Stimulated activated CD8-positive, alpha-beta memory T cell treated with anti-CD3 and anti-CD28 coated beads, Interleukin-4, amount 100 ng/mL, for 1 hour (primary cell): ENCODE data around the gene TMEM245.

ENCODE experiments used
- DNase-seq, 2 donors: peaks; one replicate each; pipeline ENCODE4 v3.0.0-alpha.2; 2020; ENCODE audit warnings: low read depth in 2 of 2, low spot score in 1 of 2

Gene TMEM245

DNA sequence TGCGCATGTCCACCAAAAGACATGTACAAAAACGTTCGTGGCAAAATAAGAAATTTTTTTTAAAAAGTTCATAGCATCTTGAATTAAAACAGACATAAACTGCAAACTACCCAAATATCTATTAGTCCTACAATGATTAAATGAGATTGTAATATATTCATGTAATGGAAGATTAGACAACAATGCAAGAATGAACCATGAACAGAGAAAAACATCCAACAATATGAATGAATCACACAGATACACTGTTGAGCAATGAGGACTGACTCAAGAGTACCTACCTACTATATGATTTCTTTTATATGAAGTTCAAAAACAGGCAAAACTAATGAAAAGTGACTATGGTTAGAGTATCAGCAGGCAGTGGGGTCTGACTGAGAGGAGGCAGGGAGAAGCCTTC, 88.5 kb downstream of the TMEM245 start:
- no peak for DNase-seq

DNA sequence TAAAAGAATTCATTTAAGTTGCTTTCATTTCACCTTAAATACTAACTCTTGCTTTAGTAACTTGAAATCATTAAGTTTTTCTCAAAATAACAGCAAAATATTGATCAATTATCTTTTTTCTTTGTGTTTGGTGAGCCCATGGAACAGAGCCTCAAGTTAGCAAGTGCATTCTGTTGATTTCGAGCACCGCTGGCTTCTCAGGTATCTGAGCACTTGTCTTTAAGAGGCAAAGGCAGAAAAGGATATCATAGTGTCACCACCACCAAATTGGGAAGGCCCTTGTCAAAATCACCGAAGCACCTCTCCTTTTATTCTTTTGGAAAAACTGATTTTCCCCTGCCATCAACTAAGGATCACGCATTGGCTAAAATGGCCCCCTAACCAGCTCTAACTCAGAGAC, 89.3 kb downstream of the TMEM245 start:
- DNase-seq = no peak

- DNase-seq = no peak
Measured at GRCh38 chr9:109028457-109028856, 91.3 kb downstream of the TMEM245 start.

DNA sequence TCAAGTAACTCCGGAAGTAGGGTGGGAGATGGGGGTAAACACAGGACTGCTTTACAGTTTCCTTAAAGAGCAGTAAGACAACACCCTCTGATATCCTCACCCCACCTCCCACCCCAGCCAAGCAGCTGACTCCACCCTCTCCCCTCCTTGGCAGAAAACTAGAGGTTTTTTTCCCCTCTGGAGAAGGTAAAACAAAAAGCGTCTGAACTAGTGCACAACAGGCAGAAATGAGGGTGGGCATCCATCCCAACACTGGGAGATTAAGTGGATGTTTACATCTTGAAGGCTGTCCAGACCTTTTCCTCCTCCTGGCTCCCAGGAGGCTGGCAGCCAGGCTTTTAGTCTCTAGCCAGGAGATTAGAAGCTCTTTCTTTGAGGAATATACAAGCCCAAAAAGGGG, 92.6 kb downstream of the TMEM245 start:
- no peak for DNase-seq

DNA sequence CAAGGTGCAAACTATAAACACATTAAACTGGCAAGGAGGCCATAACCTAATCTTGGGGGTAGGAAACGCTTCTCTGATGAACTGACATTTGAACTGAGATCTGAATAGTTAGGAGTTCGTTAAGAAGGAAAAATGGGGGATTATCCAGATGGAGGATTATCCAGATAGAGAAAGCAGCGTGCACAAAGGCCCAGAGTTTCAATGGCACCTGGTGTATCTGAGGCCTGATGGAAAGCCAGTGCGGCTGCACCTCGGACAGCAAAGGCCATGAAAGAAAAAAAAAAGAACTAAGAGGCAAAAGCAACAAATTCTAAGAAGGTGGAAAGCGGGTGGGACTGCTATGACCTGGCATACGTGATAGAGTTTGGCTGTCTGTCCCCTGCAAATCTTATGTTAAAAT, 93.4 kb downstream of the TMEM245 start:
- no peak for DNase-seq

DNA sequence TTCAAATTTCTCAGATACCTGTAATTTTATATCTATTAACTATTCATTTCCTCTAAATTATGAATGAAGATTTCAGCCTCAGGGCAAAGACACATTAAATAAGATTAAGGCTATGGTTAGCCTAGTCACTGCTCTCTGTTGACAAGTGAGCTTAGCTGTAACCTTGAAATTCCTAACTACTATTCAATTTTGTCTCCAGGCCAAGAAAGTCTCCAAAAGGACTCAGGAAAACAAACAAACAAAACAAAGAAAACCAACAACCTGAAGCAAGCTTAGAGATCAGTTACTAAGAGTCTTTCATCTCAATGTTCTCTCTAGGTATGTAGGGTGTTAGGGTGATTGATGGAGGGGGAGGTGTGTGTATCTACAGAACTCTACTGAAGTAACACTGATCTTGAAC, 96.9 kb downstream of the TMEM245 start:
- no peak for DNase-seq

DNA sequence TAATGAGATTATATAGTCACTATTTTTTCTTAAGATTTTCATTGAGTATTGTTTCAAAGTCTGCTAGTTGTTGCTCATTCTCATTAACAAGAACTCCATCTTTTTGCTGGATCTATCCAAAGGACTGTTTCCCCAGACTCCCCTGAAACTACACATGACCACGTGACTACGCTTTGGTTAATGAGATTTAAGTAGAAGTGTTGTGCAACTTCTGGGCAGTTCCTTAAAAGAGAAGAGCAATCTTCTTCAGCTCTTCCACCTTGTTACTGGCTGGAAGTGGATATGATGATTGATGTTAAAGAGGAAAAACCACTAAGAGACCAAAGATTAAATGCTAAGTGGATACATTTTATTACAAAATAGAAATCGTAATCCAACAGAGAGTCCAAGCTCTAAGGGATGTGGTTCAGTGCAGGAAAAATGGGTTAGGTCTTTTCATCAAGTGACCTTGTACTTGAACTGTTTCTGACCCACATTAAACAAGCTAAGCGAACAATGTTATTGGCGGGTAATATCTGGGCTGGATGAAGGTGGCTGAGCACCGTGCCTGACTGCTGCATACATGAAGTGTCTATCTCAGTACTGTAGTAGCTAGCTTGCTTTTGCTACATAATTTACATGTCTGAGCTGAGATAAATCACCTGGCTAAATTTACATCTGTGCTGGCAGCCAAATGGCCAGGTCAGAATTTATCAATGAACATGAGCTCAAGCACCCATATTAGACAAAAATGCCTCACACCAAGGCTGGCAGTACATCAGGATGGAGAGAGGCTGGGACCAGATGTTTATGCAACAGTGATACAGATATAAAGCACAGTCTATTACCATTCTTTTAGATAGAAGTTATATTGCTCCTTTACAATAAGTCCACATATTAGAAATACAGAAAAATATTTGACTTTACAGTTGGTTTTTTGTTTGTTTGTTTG, 98.9 kb downstream of the TMEM245 start:
- DNase-seq = no peak

GRCh38 chr9:109020113-109020512, 99.6 kb downstream of the TMEM245 start:
- no peak for DNase-seq

DNA sequence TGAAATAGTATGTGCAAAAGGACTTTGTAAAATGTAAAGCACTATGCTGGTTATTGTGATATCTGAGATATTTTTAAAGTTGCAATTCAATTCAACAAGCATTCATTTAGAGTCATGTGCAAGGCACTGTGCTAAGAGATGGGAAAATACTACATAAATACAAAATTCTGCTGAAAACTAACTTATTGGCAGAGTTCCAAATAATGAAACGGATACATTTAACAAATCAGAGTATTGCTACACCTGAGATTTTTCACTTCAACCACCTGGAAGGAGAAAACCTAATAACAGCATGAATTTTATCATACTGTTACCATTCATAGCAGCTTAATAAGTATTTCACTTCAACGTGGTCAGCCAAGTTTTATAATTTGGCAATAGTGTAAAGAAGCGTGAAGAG, 100.3 kb downstream of the TMEM245 start:
- no peak for DNase-seq

- DNase-seq = no peak
Measured at GRCh38 chr9:109017493-109017892, 102.3 kb downstream of the TMEM245 start.

GRCh38 chr9:109017061-109017460, 102.7 kb downstream of the TMEM245 start:
- DNase-seq = no peak

GRCh38 chr9:109016132-109016531, 103.6 kb downstream of the TMEM245 start:
- DNase-seq = no peak

GRCh38 chr9:109014608-109015280, 105.0 kb downstream of the TMEM245 start:
- DNase-seq = no peak

DNA sequence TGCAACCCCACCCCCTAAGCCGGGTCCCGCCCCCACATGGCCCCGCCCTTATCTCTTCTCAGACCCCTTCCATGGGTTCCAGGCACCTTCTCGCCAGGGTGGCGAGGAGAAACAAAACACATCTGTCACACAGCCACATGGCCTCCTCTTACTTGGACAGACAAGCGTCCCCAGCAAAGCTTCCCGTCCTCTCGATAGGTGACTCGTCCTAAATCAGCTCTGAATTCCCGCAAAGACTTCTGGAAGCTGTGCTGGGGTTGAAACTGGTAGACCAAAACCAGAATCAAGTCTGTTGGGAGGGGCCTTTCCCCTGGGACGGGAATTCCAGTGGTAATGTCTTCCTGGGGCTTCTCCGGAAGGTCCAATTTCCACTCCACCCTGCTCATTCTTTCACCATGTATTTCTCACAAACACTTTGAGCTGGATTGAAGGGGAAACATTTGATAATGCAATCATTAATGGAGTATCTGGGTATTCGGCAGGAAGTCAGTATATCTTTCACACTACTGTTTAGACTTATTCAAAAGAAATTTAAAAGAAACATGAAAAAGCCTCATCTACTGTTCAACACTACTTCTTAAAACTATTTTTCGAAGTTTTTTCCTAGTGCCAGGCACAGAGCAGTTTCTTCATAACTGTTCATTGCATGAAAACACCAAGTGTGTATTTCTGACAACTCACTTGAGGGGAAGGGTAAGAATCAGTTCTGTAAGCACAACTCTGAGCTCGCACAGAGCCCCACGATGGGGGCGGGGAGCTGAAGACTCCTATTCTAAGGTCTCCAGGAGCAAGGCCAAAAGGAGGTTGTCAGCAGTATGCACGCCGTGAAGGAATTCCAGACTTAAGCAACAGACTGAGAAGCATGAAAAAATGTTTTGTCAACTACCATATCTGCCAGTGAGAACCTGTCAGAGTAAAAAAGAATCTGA, 105.8 kb downstream of the TMEM245 start:
- no peak for DNase-seq

DNA sequence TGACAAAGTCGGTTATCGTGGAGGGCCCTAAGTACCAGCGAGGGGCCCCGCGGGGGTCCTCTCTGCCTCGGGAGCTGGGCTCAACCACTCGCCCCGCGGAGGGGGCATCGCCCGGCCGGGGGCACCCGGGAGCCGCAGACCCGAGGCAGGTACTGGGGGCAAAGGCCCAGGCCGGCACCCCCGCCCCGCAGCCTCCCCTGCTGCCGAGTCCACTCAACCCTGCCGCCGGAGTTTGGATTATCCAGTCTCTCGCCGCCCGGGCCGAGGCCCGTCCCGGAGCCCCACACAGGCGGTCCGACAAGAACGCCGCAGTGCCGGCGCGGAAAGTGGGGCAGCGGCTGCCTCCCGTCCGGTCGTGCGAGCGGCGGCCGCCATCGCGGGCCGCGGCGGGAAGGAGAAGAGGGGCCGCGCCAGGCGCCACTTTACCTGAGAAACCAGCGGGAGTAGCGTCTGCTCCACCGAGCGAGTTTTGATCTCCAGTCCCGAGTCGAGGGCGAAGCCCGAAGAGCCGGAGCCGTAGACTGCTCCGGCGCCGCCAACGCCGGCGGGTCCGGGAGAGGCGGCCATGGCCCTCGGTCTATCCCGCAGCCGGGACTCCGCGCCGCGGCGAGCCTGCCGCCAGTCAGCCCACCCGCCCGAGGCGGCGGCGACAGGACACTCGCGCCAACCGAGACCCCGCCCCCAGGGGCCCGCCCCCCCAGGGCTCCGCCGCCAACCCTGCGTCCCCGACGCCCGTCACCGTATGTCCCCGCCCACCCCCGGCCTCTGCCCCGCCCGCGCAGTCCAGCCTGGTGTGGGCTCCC, 106.7 kb downstream of the TMEM245 start, which contains the start of gene CTNNAL1:
TSS of gene CTNNAL1 (minus strand) at position 624 of the 803 bp plus-strand sequence. CDS start at position 567, 57 bp downstream.
- peak; percentile 73 to 75 for DNase-seq

DNA sequence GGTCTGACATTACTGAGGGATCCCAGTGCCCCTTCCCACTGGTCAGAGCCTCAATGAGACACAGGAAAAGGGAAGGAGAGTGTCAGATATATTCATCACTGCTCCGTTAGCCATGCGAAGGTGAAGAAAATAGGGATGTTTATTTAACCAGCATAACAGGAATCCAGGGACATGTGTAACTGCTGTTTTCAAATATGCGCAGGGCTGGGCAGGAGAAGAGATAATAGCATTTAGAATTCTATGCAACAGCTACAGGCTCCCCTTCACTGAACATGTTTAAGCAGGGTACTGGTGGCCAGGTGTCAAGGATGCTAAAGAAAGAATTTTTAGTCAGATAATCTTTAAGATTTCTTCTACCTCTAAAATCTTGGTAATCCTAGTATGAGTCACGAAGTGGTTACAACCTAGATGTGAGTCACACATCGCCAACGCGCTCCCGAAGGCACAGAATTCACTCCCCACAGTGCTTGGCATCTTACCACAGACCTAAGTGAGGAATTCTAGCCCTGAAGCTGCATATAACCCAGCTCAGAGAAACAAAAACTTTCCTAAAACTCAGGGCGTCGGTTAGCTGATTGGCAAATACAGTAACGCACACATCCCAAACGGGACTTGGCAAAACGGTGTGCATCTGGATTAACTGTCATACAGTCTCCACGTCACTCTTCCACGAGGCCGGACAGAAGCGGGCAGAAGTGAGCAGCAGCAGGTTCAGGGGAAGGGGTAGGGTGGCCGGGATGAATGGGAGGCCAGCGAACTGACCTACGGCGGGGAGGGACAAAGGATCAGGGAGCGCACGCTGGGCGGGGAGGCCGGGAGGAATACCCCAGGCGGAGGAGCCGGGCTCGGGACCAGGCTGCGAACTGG, 107.5 kb downstream of the TMEM245 start:
- DNase-seq = peak in 1 of 2 donors; percentile 14

DNA sequence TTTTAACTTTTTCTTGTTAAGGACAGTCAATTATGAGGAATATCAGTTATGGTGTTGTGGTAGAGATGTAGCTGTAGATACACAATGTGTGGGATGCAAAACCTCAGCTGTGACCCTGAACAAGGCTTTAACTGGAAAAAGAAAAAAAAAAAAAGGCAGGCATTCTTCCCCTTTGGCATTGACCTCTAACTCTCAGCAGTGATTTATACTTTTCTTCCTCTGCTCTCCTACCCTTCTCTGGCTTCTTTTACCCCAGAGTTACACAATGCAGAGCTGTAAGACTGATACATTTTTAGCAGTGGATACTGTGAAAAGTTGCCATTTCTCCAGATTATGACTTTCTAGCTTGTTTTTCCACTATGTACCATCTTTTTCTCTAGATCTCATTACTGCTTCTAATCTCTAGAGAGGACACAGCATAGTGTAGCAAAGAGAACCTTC, 108.5 kb downstream of the TMEM245 start:
- DNase-seq = no peak

DNA sequence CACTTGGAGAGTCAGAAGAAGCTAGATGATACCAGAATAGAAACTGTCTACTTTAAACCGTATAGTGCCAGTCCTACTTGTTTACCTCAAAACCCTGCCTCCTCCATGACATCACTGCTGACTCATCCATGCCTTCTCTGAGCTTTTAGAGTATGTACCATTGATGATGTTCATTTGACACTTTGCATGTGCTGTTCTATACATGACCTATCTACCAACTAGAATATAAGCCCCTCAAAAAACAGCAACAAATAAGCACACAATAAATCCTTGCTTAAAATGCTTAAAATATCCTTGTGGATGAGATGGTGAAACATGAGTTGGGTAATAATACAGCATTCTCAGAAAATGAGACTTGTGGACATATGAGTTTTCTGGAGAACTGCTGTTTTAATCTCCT, 109.0 kb downstream of the TMEM245 start:
- DNase-seq = peak in 1 of 2 donors; percentile 29

DNA sequence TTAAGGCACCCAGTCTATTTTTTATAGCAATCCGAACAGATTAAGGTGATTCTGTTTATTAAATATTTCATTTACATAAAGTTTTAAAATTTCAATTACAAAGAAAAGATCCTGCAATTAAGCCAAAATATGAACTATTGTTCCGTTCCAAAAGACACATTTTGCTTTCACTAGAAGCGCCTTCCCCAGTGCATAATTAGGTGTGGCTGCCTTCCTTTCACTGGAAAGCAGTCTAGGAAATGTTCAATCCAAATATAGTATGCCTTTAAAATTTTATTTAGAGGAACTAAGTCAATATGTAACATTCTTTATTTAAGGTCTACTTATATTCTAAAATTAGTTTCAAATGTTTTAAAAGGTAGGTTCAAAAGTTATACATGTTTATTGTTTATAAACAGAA, 114.1 kb downstream of the TMEM245 start:
- DNase-seq = no peak
